ENCODE measurements around the gene COMMD1.
"Not testable (repeated sequence)": the region's sequence is repeated elsewhere in the genome, so short reads cannot be mapped to it uniquely, and the experiment has no call there.

The COMMD1 gene

GRCh38 chr2:61905372-61906185, at the start of gene COMMD1:
TSS of gene COMMD1 (plus strand) at chr2:61905674. CDS start at chr2:61905679, 5 bp downstream.
- DNase-seq, result peak; percentile 75

- no peak for DNase-seq
Measured at GRCh38 chr2:61857224-61857623, 48.2 kb upstream of the COMMD1 start.

- no peak for DNase-seq
Measured at GRCh38 chr2:61862085-61862484, 43.4 kb upstream of the COMMD1 start.

- DNase-seq, result not testable (repeated sequence)
Measured at GRCh38 chr2:61866482-61867089, 38.9 kb upstream of the COMMD1 start.

GRCh38 chr2:61876400-61876799, 29.1 kb upstream of the COMMD1 start:
- no peak for DNase-seq

GRCh38 chr2:61877571-61878245, 27.8 kb upstream of the COMMD1 start:
- DNase-seq, result no peak

GRCh38 chr2:61878761-61879160, 26.7 kb upstream of the COMMD1 start:
- no peak for DNase-seq

GRCh38 chr2:61879351-61879750, 26.1 kb upstream of the COMMD1 start:
- DNase-seq, result not testable (repeated sequence)

- DNase-seq, result no peak
Measured at GRCh38 chr2:61882850-61883249, 22.6 kb upstream of the COMMD1 start.

- DNase-seq, result no peak
Measured at GRCh38 chr2:61885896-61886603, 19.4 kb upstream of the COMMD1 start.

GRCh38 chr2:61887717-61888266, 17.7 kb upstream of the COMMD1 start:
- no peak for DNase-seq

GRCh38 chr2:61888267-61889055, 17.0 kb upstream of the COMMD1 start, which contains the start of gene CCT4:
TSS of gene CCT4 (minus strand) at chr2:61888656. CDS start at chr2:61888507, 149 bp downstream.
- DNase-seq, result peak; percentile 73

GRCh38 chr2:61898810-61899209, 6.7 kb upstream of the COMMD1 start:
- peak; percentile 3 for DNase-seq

- DNase-seq, result peak; percentile 83
Measured at GRCh38 chr2:61900281-61900680, 5.2 kb upstream of the COMMD1 start.

GRCh38 chr2:61906186-61906470, 654 bp downstream of the COMMD1 start:
- DNase-seq, result no peak

GRCh38 chr2:61909116-61909515, 3.6 kb downstream of the COMMD1 start:
- no peak for DNase-seq

GRCh38 chr2:61910603-61911002, 5.1 kb downstream of the COMMD1 start:
- DNase-seq, result no peak

GRCh38 chr2:61911510-61911909, 6.0 kb downstream of the COMMD1 start:
- DNase-seq, result no peak

GRCh38 chr2:61914794-61915193, 9.3 kb downstream of the COMMD1 start:
- not testable (repeated sequence) for DNase-seq

- no peak for DNase-seq
Measured at GRCh38 chr2:61920548-61920947, 15.1 kb downstream of the COMMD1 start.

GRCh38 chr2:61922714-61923113, 17.2 kb downstream of the COMMD1 start:
- DNase-seq, result no peak

Data from NCI-H226 (cell line).